ENCODE measurements around the gene RASSF4.
"Not testable (repeated sequence)": the region's sequence is repeated elsewhere in the genome, so short reads cannot be mapped to it uniquely, and the experiment has no call there.

The RASSF4 gene

DNA sequence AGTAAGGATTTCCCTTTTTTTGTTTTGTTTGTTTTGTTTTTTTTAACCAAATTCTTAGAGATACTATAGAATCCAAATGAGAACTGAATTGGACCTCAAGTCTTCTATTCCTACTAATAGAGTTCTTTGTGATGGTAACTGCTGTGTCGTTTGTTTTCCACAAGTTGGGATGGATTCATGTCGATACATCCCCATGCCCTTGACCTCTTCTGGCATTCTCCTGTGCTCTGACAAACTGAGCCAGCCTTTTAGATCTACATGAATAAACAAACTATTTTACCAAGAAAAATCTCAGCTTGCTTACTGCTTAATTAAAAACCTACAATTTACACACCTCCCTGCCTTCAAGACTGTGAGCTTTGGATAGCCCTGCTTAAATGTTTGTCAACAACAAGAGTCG is 45.1 kb downstream of the RASSF4 start:
- no peak overlapping the region for H3K4me3 Mint-ChIP-seq
- no peak overlapping the region for H3K27ac Mint-ChIP-seq
- H3K9me3 Mint-ChIP-seq: peaks cover 29% of the 10 kb centered on the region
- H3K4me1 Mint-ChIP-seq: peaks cover 32% of the 10 kb centered on the region
- CTCF ChIA-PET: interaction anchor here (2.5 kb wide), 1 partner anchor 72 kb away, joined by 11 read pairs; no protein-coding TSS in a partner anchor
- peaks cover 15% of the 10 kb centered on the region for H3K27me3 Mint-ChIP-seq
- H3K36me3 Mint-ChIP-seq: peaks cover 45% of the 10 kb centered on the region
- no peak for DNase-seq

DNA sequence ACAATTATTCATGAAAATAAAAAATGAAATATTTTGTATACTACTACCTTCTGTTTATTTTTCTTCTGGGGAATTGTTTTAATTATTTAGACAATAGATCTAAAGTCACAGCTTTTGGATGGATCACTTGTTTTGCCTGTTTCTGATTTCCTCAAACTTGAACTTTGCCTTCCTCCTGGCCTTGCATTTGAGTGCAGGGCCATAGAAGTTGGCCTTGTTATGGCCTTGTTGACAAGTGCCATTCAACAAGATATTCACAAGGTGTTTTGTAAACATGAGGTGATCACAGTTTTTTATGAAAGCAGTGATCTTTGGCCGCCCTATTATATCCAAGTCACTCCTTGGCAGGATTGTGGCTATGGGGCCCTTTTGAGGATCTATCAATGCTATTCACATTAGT is 45.7 kb downstream of the RASSF4 start:
- CTCF ChIA-PET: no interaction called here
- no peak overlapping the region for H3K4me3 Mint-ChIP-seq
- no peak for DNase-seq
- H3K27me3 Mint-ChIP-seq: peaks cover 15% of the 10 kb centered on the region
- H3K36me3 Mint-ChIP-seq: peaks cover 40% of the 10 kb centered on the region
- no peak overlapping the region for H3K27ac Mint-ChIP-seq
- H3K9me3 Mint-ChIP-seq: peaks cover 29% of the 10 kb centered on the region
- peaks cover 26% of the 10 kb centered on the region for H3K4me1 Mint-ChIP-seq

- H3K4me1 Mint-ChIP-seq: peaks cover 20% of the 10 kb centered on the region
- H3K4me3 Mint-ChIP-seq: no peak overlapping the region
- DNase-seq: no peak
- peaks cover 40% of the 10 kb centered on the region for H3K36me3 Mint-ChIP-seq
- peaks cover 29% of the 10 kb centered on the region for H3K9me3 Mint-ChIP-seq
- CTCF ChIA-PET: interaction anchor here (1.7 kb wide), 1 partner anchor 74 kb away, joined by 6 read pairs; no protein-coding TSS in a partner anchor
- peaks cover 11% of the 10 kb centered on the region for H3K27me3 Mint-ChIP-seq
- H3K27ac Mint-ChIP-seq: no peak overlapping the region
Measured at GRCh38 chr10:45006276-45007030, 46.9 kb downstream of the RASSF4 start.

GRCh38 chr10:45008524-45009161 is 49.0 kb downstream of the RASSF4 start:
- Mint-ChIP-seq H3K4me3 (no peak overlapping the region), H3K27ac (no peak overlapping the region), H3K4me1 (peaks cover 3% of the 10 kb centered on the region), H3K27me3 (peaks cover 11% of the 10 kb centered on the region), H3K36me3 (peaks cover 22% of the 10 kb centered on the region), H3K9me3 (peaks cover 15% of the 10 kb centered on the region)
- CTCF ChIA-PET: interaction anchor here (0.9 to 1.0 kb wide), 2 partner anchors 28 to 33 kb away, joined by 3 read pairs; no protein-coding TSS in a partner anchor
- peak; percentile 28 for DNase-seq

DNA sequence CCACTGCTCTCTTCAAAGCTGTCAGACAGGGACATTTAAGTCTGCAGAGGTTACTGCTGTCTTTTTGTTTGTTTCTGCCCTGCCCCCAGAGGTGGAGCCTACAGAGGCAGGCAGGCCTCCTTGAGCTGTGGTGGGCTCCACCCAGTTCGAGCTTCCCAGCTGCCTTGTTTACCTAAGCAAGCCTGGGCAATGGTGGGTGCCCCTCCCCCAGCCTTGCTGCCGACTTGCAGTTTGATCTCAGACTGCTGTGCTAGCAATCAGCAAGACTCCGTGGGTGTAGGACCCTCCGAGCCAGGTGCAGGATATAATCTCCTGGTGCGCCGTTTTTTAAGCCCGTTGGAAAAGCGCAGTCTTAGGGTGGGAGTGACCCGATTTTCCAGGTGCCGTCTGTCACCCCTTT is 55.0 kb downstream of the RASSF4 start:
- CTCF ChIA-PET, DNase-seq, H3K27me3 Mint-ChIP-seq, H3K36me3 Mint-ChIP-seq, H3K4me3 Mint-ChIP-seq, H3K27ac Mint-ChIP-seq, H3K4me1 Mint-ChIP-seq, H3K9me3 Mint-ChIP-seq: not testable (repeated sequence)

DNA sequence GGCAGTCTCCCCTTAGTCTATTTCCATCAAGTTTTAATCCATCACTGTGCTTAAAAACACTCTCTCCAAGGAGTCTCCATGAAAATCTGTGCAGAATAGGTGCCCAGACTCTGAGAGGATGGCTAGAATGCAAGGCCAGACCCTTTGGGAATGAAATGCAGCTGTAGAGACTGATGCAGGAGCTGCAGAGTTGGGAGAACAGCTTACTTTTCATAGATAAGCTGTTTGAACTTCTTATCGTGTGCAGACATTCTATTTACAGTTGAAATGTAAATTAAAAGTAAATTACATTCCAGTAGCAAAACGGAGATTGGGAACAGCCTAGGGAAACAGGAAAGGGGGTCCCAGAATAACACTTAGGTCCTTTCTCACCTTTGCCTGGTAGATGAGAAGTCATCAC is 56.0 kb downstream of the RASSF4 start:
- no peak for DNase-seq
- Mint-ChIP-seq H3K9me3 (no peaks in the 10 kb centered on the region), H3K27ac (no peak overlapping the region), H3K36me3 (no peaks in the 10 kb centered on the region), H3K4me3 (no peak overlapping the region), H3K4me1 (no peaks in the 10 kb centered on the region), H3K27me3 (peaks cover 6% of the 10 kb centered on the region)
- CTCF ChIA-PET: no interaction called here

GRCh38 chr10:45023426-45023825 is 63.8 kb downstream of the RASSF4 start:
- no peaks in the 10 kb centered on the region for H3K36me3 Mint-ChIP-seq
- H3K4me1 Mint-ChIP-seq: no peaks in the 10 kb centered on the region
- DNase-seq: no peak
- H3K27me3 Mint-ChIP-seq: no peaks in the 10 kb centered on the region
- H3K4me3 Mint-ChIP-seq: no peak overlapping the region
- no peak overlapping the region for H3K27ac Mint-ChIP-seq
- peaks cover 3% of the 10 kb centered on the region for H3K9me3 Mint-ChIP-seq
- CTCF ChIA-PET: no interaction called here

- Mint-ChIP-seq H3K36me3 (no peaks in the 10 kb centered on the region), H3K27ac (no peak overlapping the region), H3K4me1 (no peaks in the 10 kb centered on the region), H3K27me3 (peaks cover 5% of the 10 kb centered on the region), H3K4me3 (no peak overlapping the region), H3K9me3 (peaks cover 14% of the 10 kb centered on the region)
- DNase-seq: no peak
- CTCF ChIA-PET: interaction anchor here (0.9 kb wide), 1 partner anchor 15 kb away, joined by 3 read pairs; no protein-coding TSS in a partner anchor
Measured at GRCh38 chr10:45034301-45034700, 74.7 kb downstream of the RASSF4 start.

DNA sequence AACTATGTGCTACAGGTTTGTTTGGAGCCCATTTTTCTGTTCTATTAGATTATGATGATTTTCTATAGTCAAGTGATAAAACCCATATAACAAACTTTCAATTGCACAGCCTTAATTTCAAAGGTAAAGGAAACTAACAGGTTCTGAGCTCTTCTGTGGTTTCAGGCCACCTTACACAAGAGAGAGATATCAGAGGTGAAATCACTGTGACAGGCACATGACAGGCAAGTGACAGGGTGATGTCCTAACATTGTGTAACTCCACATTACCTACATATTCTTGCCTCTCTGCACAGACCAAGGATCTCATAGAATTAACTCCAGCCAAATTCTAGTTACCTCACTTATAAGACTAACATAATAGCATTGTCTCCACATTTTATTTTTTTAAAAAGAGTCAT is 76.1 kb downstream of the RASSF4 start:
- DNase-seq: no peak
- H3K9me3 Mint-ChIP-seq: peaks cover 9% of the 10 kb centered on the region
- peaks cover 9% of the 10 kb centered on the region for H3K27me3 Mint-ChIP-seq
- CTCF ChIA-PET: no interaction called here
- no peak overlapping the region for H3K27ac Mint-ChIP-seq
- H3K4me3 Mint-ChIP-seq: no peak overlapping the region
- H3K4me1 Mint-ChIP-seq: no peaks in the 10 kb centered on the region
- no peaks in the 10 kb centered on the region for H3K36me3 Mint-ChIP-seq

GRCh38 chr10:45040921-45041542 is 81.4 kb downstream of the RASSF4 start:
- Mint-ChIP-seq H3K4me1 (no peaks in the 10 kb centered on the region), H3K9me3 (no peaks in the 10 kb centered on the region), H3K4me3 (no peak overlapping the region), H3K27ac (no peak overlapping the region), H3K27me3 (peaks cover 9% of the 10 kb centered on the region), H3K36me3 (no peaks in the 10 kb centered on the region)
- CTCF ChIA-PET: interaction anchor here (1.1 kb wide), 1 partner anchor 33 kb away, joined by 3 read pairs; no protein-coding TSS in a partner anchor
- DNase-seq: no peak

GRCh38 chr10:45044290-45044689 is 84.7 kb downstream of the RASSF4 start:
- Mint-ChIP-seq H3K36me3 (no peaks in the 10 kb centered on the region), H3K27ac (no peak overlapping the region), H3K4me1 (no peaks in the 10 kb centered on the region), H3K9me3 (peaks cover 2% of the 10 kb centered on the region), H3K27me3 (peaks cover 5% of the 10 kb centered on the region), H3K4me3 (no peak overlapping the region)
- no peak for DNase-seq
- CTCF ChIA-PET: no interaction called here

Data from activated naive CD4-positive, alpha-beta T cell treated with anti-CD3 and anti-CD28 coated beads, Interleukin-2, amount 10 ng/mL, durations not matched to agents 7 days and 5 days (primary cell).